Measurements from ENCODE around the gene HPS3.

DNA sequence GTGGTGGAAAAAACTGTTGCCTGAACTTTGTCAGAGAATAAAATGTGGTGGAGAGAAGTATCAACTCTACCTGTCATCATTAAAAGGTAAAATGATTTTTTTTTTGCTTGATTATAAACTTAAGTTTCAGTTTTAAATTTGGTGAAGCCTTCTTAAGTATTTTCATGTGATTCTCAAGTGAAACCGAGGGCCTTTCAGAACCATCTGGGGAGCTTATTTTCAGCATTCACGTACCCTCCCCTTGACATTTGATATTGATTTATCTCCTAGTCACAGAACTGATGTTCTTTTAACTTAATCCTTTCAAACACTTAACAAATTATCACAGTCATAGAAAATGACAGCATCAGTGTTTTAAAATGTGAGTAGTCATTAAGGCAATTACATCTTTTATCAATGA lies 38.5 kb downstream of the HPS3 start:
- TF ChIP-seq, protein P1, sequence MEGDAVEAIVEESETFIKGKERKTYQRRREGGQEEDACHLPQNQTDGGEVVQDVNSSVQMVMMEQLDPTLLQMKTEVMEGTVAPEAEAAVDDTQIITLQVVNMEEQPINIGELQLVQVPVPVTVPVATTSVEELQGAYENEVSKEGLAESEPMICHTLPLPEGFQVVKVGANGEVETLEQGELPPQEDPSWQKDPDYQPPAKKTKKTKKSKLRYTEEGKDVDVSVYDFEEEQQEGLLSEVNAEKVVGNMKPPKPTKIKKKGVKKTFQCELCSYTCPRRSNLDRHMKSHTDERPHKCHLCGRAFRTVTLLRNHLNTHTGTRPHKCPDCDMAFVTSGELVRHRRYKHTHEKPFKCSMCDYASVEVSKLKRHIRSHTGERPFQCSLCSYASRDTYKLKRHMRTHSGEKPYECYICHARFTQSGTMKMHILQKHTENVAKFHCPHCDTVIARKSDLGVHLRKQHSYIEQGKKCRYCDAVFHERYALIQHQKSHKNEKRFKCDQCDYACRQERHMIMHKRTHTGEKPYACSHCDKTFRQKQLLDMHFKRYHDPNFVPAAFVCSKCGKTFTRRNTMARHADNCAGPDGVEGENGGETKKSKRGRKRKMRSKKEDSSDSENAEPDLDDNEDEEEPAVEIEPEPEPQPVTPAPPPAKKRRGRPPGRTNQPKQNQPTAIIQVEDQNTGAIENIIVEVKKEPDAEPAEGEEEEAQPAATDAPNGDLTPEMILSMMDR (IDR thresholded peaks at IDR 0.05) = no peak
- no peak for TF ChIP-seq POLR2A (IDR thresholded peaks at IDR 0.05)

Data from Peyer's patch (tissue), 4 donors.